ENCODE results near the gene TXN2. TPM values are rescaled to one million over a fixed set of nuclear protein-coding genes. Genes with fewer than 3 reads are reported as not detected.

The TXN2 gene
- total RNA-seq, 1 experiment from 2014 or later: 26.9 TPM

DNA sequence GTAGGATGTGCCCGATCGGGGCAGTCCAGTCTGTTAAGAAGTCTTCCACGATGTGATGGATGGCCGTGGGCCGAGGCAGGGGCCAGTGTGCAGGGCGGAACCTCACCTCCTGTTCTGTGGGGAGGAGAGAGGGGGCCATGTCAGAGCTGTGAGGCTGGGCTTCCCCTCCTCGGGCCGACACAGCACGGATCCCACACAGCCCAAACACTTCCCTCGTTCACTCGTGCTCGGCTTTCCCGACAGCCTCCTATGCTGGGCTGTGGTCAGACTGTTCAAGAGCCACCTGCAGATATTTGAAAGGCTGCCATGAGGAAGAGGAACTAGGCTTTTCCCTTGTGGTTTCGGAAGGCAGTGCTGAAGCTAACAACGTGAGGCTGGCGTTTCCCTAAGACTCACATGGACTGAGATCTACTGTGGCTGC is 12.3 kb upstream of the TXN2 start:
- no peak for DNase-seq (ENCODE audit: low read depth, low spot score)
- in situ Hi-C loops (cut with HindIII; ENCODE audit: low pct_unique_long_range_greater_than_20kb, low sequenced_read_pairs): no loop called here

DNA sequence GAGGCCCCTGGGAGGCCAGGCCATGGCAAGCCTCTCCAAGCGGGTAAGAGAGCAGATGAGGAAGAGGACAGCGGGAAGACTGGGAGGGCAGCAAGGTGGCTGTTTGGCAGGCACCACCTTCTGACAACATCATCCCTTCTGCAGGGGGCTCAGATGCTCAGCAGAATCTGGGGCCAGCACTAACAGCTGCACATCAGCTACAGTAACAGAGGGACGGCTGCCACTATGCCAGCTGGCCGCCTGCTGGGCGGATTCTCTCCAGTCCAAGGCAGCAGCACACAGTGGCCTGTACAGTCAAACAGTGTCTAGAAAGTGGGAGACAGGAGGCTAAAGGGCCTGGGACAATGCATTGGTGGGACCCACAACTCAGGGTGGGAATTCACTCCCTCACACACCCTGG is 10.7 kb upstream of the TXN2 start:
- no peak for DNase-seq (ENCODE audit: low read depth, low spot score)
- in situ Hi-C loops (cut with HindIII; ENCODE audit: low pct_unique_long_range_greater_than_20kb, low sequenced_read_pairs): no loop called here

DNA sequence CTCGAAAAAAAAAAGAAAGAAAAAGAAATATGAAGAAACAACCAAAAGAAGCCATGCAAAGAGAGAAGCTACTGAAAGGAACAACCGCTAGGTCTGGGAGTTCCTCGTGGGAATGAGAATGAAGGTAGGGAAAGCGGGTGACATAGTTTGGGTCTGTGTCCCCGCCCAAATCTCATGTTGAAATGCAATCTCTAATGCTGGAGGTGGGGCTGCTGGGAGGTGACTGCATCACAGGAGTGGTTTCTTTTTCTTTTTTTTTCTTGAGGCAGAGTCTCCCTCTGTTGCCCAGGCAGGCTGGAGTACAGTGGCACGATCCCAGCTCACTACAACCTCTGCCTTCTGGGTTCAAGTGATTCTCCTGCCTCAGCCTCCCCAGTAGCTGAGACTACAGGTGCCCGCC is 9.7 kb upstream of the TXN2 start:
- in situ Hi-C loops (cut with HindIII; ENCODE audit: low pct_unique_long_range_greater_than_20kb, low sequenced_read_pairs): no loop called here
- DNase-seq (ENCODE audit: low read depth, low spot score): no peak

DNA sequence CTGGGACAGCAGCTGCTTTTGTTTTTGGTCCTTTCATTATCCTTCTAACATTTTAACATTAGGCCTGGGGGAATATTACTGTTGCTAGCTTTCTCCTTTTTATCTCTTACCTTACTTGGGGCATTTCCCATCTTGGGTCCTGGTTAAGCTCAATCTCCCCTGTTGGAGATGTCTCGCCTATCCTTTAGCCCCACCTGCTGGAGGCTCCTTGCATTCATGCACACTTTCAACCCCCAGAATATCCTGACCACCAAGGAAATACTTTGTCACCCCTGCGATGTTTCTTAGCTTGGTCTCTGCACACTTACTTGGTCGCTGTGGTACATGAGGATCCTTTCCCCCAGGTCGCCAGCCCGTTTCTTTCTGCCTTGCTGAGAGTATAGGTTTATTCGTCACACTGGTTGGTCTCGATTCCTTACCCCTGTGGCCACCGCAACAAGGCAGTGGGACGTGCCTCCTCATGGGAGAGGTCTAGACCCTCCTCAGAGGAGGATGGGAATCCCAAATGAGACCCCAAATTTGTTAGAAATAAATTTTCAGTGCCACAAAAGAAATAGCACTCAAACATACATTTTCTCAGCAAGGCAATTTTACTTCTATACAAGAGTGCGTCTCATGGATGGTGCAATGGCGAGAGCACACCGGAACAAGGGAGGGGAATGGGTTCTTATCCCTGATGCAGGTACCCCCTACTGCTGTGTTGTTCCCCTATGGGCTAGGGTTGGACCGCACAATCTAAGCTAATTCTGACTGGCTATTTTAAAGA is 5.4 kb upstream of the TXN2 start:
- in situ Hi-C loops (cut with HindIII; ENCODE audit: low pct_unique_long_range_greater_than_20kb, low sequenced_read_pairs): no loop called here
- DNase-seq (ENCODE audit: low read depth, low spot score): peak; percentile 69

DNA sequence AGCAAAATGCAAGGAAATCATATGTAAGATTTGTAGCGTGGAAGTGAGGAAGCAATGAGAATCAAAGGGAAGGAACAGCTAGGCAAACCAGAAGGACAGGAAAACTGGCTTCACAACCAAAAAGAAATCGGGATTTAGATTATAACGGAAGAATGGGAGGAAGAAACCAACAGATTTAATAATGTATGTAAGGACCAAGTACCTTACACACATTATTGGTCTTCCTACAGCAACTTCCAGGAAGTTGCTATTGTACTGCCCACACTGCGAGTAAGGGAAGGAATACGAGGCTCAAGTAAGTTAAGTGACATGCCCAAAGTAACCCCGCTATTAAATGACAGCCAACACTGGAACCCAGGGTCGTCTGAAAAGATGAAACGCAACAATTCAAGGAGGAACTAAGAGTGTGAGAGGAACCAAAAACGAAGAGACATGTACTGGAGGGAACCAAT is 473 bp downstream of the TXN2 start:
- in situ Hi-C loops (cut with HindIII; ENCODE audit: low pct_unique_long_range_greater_than_20kb, low sequenced_read_pairs): no loop called here
- DNase-seq (ENCODE audit: low read depth, low spot score): no peak

DNA sequence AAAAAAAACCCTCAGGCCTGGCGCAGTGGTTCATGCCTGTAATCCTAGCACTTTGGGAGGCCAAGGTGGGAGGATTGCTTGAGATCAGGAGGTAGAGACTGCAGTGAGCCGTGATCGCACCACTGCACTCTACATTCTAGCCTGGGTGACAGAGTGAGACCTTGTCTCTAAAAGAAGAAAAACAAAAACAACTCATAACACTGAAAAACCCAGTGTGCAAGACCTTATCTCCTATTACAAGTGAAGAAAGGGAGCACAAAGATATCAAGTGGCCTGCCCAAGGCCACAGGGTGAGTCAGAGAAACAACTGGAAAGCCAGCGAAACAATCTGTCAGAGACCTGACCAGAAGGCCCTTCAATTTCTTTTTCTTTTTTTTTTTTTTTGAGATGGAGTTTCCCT is 2.5 kb downstream of the TXN2 start:
- in situ Hi-C loops (cut with HindIII; ENCODE audit: low pct_unique_long_range_greater_than_20kb, low sequenced_read_pairs): no loop called here
- DNase-seq (ENCODE audit: low read depth, low spot score): no peak

DNA sequence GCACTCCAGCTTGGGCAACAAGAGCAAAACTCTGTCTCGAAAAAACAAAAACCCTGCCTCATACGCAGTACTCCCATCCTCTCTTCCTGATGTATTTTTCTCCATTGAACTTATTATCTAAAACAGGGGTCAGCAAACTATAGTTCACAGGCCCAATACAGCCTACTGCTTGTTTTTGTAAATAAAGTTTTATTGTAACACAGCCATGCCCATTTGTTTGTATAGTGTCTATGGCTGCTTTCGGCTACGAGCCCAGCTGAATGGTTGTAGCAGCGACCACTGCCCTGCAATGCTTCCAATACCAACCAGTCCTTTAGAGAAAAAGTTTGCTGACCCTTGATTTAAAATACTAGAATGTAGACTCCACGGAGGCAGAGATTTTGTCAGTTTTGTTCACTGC is 6.1 kb downstream of the TXN2 start:
- DNase-seq (ENCODE audit: low read depth, low spot score): no peak
- in situ Hi-C loops (cut with HindIII; ENCODE audit: low pct_unique_long_range_greater_than_20kb, low sequenced_read_pairs): no loop called here

DNA sequence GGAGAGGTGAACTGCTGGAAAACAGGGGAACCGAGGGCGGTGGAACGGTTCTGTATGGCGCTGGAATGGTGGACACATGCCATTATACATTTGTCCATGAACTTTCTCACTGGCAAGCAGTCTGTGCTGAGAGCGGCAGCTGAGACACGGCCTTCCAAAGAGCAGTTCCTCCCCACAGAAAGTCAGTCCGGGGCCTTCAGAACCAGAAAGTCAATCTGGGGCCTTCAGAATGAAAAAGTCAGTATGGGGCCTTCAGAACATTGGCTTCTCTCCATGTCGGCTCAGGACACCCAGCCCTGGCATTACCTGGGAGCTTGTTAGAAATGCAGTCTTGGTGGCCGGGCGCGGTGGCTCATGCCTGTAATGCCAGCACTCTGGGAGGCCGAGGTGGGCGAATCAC is 8.8 kb downstream of the TXN2 start:
- in situ Hi-C loops (cut with HindIII; ENCODE audit: low pct_unique_long_range_greater_than_20kb, low sequenced_read_pairs): no loop called here
- DNase-seq (ENCODE audit: low read depth, low spot score): no peak

DNA sequence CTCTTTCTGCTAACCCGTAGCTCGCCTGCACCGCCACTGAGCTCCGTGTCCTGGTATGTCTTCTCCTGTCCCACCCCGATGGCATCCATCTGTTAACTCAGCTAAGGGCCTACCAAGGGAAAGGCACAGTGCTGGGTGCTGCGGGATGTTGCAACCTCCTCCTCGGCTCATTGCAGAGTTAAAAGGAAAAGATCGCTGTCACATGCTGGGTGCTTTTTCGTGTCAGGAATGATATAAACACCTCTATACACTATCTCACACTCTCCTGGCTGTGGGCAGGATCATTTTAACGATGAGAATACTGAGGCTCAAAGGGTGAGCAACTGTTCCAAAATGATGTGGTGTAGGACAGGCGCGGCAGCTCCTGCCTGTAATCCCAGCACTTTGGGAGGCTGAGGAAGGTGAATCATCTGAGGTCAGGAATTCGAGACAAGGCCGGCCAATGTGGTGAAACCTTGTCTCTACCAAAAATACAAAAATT is 10.1 kb downstream of the TXN2 start:
- DNase-seq (ENCODE audit: low read depth, low spot score): no peak
- in situ Hi-C loops (cut with HindIII; ENCODE audit: low pct_unique_long_range_greater_than_20kb, low sequenced_read_pairs): no loop called here

DNA sequence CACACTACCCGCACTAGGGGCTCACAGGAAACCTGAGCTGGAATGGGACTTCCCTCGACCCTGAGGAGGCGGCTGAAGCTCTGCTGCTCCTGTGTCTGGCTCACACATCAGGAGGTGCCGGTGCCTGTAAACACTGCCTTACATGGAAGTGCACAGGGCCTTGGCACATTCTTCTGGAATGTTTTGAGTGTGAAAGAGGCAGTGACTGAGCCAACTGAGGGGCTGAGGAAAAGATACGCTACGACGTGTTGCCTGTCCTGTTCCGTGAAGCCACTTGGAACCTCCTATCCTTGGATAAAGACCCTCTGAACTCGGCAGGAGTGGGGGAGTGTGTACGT is 10.5 kb downstream of the TXN2 start:
- in situ Hi-C loops (cut with HindIII; ENCODE audit: low pct_unique_long_range_greater_than_20kb, low sequenced_read_pairs): no loop called here
- no peak for DNase-seq (ENCODE audit: low read depth, low spot score)

DNA sequence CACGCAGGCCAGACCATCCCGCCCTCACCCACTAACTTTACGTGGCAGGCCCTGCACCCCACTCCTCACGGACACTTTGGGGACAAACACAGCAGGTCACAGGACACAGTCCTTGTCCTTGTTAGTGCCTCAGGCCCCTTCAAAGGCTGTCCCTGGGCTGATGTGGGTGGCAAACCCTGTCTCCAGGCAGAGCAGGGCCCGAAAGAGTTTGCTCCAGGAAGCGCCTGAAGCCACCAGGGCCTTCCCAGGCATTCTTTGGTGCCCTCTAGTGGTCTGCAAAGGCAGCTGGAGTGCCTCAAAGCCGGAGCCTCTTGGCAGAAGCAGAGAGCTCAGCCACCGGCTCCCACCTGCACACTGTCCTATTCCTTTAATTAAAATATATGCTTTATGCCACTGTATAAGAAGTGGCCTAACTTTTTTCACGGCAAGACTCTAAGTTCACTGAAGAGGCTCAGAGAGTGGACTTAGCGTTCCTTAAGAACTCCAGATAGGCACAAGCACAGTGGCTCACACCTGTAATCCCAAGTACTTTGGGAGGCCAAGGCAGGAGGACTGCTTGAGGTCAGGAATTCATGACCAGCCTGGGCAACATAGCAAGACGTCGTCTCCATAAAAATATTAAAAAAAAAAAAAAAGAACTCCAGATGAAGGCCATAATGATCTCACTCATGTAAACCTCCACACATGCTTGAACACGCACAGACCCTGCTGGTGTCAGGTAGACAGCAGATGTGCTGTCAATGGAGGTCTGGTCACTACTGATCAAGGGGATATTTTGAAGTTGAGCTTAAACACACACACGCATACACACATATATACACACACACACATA is 11.1 kb downstream of the TXN2 start:
- peak; percentile 88 for DNase-seq (ENCODE audit: low read depth, low spot score)
- in situ Hi-C loops (cut with HindIII; ENCODE audit: low pct_unique_long_range_greater_than_20kb, low sequenced_read_pairs): no loop called here

DNA sequence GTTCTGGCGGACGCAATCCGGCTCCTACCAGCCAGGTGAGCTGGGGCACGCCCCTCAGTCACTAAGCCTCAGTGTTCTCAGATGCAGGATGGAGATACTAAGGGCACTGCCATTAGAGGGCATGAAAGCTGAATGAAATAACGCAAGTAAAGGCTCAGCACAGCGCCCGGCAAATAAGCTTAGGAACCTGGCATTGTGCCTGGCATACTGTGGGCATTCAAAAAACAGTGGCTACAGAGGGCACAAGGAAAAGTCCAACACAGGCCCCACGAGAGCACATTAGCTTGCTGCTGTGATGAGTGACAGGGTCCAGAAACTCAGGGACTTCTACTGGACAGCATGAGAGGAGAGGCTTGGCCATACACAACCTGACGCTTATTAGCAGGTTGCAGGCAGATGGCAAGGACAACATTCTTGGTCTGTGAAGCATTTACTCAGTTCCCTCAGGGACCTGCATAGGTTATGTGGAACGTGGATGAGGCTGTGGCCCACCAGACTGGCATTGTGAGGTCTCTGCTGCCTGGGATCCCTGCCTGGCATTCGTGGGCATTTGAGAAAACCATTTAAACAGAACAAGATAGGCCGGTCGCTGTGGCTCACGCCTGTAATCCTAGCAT is 12.2 kb downstream of the TXN2 start:
- in situ Hi-C loops (cut with HindIII; ENCODE audit: low pct_unique_long_range_greater_than_20kb, low sequenced_read_pairs): no loop called here
- DNase-seq (ENCODE audit: low read depth, low spot score): no peak

DNA sequence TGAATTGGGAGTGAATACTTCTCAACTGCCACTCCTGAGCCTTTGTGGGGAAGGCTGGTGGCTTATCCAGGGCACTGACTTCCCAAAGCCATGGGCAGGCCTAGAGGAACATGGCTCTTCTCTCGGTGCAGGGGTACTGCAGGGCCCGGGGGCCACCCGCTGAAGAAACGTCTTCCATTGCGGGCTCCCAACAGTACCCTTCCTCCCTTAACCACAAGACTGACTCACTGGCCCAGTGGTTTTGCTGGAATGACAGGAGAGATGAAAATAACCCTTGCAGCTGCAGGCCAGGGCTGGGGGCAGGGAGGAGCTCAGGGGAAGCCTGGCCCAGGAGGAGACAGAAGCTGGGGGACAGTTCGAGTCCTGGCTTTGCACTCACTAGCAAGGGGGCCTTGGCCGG is 13.5 kb downstream of the TXN2 start:
- peak; percentile 41 for DNase-seq (ENCODE audit: low read depth, low spot score)
- in situ Hi-C loops (cut with HindIII; ENCODE audit: low pct_unique_long_range_greater_than_20kb, low sequenced_read_pairs): no loop called here

DNA sequence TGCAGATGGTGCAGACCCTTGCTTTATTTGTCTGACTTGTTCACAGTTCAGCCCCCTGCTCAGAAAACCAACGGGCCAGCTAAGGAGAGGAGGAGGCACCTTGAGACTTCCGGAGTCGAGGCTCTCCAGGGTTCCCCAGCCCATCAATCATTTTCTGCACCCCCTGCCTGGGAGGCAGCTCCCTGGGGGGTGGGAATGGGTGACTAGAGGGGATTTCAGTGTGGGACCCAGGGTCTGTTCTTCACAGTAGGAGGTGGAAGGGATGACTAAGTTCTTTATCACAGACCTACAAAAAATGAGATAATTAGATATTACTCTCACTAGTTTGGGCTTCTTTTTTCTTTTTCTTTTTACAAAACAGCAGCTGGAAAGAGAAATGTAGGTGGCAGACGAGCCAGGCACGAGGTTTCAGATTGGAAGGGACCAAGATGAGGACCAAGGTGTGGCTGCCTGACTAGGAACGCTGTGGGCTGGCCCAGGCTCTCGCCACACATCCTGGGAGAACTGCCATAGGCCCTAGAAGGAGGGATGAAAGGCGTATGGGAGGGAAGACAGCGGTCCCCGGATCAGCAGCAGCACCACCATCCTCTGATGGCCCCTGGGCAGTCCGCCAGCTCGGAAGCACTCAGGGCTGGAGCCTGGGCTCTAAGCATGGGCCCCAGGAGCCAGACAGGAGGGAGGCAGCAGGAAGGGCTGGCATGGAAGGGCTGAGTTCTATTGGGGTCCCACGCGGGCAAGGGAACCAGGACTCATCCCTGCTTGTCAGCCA is 14.2 kb downstream of the TXN2 start:
- in situ Hi-C loops (cut with HindIII; ENCODE audit: low pct_unique_long_range_greater_than_20kb, low sequenced_read_pairs): no loop called here
- DNase-seq (ENCODE audit: low read depth, low spot score): no peak

DNA sequence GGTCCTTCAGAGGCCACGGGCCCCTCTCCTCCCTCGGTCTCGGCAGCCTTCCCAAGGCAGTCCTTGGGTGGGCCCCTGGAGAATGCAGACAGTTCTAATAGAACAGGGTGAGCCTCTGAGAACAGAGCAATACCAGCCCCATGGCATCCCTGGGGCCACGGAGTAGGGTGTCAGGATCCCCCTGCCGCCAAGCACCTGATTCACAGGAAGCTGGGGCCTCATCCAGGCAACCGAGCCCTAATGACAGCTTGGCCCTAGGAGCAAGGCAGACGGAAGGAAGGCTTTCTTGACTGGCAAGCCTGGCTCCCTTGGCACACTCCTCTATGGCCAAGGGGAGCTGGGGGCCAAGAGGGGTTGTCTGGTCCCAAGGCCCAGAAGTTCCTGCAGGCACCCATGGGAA is 15.2 kb downstream of the TXN2 start:
- in situ Hi-C loops (cut with HindIII; ENCODE audit: low pct_unique_long_range_greater_than_20kb, low sequenced_read_pairs): no loop called here
- no peak for DNase-seq (ENCODE audit: low read depth, low spot score)

DNA sequence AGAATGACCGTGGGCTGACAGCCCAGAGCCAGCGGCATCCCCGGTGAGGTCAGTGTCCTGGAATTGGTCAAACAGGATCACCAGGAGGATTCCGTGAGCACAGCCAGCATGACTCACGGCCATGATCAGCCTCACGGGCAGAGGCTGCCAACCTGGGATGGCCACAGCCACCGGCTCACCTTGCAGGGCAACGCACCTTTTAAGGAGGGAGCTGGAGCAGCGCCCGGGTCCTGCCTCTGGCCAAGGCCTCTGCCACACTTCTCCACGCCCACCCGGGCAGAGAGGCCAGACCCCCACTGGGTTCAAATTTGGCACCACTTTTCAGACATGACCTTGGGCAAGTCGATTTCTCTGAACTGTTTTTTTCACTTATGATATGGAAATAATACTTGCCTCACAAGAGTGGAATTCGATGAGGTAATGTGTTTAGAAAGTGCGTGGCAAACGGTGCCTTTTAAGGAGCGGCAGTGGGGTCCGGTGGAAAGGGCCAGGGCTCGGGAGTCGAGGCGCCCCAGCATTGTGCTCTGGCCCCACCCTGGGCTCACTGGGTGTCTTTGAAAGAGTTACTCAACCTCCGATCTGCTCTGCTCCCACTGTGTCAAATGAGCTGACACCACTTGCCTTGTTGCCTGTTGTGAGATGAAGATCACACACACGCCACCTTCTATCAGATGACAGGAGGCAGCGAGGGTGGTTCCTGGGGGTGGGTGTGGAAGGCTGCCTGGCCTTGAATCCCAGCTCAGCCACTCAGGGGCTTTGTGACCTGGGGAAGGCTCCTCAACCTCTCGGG is 16.0 kb downstream of the TXN2 start:
- no peak for DNase-seq (ENCODE audit: low read depth, low spot score)
- in situ Hi-C loops (cut with HindIII; ENCODE audit: low pct_unique_long_range_greater_than_20kb, low sequenced_read_pairs): no loop called here

DNA sequence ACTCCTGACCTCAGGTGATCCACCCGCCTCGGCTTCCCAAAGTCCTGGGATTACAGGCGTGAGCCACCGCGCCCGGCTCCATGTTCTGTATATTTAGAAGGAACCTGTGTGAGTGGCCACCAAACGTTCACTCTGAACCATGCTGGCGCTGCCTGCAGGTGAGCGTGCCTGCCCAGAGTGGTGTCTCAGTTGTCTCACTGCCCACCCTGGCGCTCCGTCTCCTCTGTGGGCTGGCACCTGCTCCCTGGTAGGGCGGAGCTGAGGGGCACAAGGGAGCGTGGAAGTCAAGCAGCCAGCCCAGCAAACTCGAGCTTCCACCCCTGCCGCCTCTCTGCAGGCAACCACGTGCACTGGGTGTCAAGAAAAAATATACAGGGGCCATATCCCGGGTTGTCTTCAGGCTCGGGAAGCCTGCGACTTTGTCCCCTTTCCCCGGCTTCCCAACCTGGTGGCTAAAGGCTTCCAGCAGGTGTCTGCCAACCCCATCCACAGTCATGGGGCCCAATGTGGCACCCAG is 16.7 kb downstream of the TXN2 start:
- in situ Hi-C loops (cut with HindIII; ENCODE audit: low pct_unique_long_range_greater_than_20kb, low sequenced_read_pairs): no loop called here
- DNase-seq (ENCODE audit: low read depth, low spot score): no peak
